Activated CD8-positive, alpha-beta T cell treated with anti-CD3 and anti-CD28 coated beads for 36 hours (primary cell): ENCODE measurements around the gene ACTRT2. TPM values are rescaled to one million over a fixed set of nuclear protein-coding genes. Genes with fewer than 3 reads are reported as not detected.

ENCODE experiments used
- ATAC-seq: fragments of 200-7000 bp; cut with Tn5 transposase; one replicate; pipeline ENCODE4 v1.10.0; 2021; ENCODE audit warnings: mild to moderate bottlenecking, moderate library complexity
- CTCF ChIA-PET: fragments of 350-600 bp; sonication (Branson Sonifier 250); formaldehyde crosslinking; loops from one replicate; lab custom pipeline; 2021; ENCODE audit warnings: antibody characterized with exemption; lab: Charles Lee
- POLR2A ChIA-PET: fragments of 350-600 bp; sonication (Branson Sonifier 250); formaldehyde crosslinking; loops from one replicate; lab custom pipeline; 2021; ENCODE audit warnings: antibody characterized with exemption; lab: Charles Lee
- DNase-seq: peaks from one replicate; pipeline ENCODE4 v3.0.0-alpha.2; 2020
- H3K27ac Mint-ChIP-seq: one replicate; pipeline ENCODE4 v1.8.0; 2021; ENCODE audit warnings: mild to moderate bottlenecking, mixed read lengths
- H3K27me3 Mint-ChIP-seq: one replicate; pipeline ENCODE4 v1.8.0; 2021; ENCODE audit warnings: mixed read lengths
- H3K36me3 Mint-ChIP-seq: one replicate; pipeline ENCODE4 v1.8.0; 2021; ENCODE audit warnings: low read depth, mixed read lengths
- H3K4me1 Mint-ChIP-seq: one replicate; pipeline ENCODE4 v1.8.0; 2021; ENCODE audit warnings: low read depth, mixed read lengths
- H3K4me3 Mint-ChIP-seq: one replicate; pipeline ENCODE4 v1.8.0; 2021; ENCODE audit warnings: mild to moderate bottlenecking, moderate library complexity, mixed read lengths
- H3K9me3 Mint-ChIP-seq: one replicate; pipeline ENCODE4 v1.8.0; 2021; ENCODE audit warnings: mixed read lengths
- CTCF ChIP-seq: fragments of 200-600 bp; IDR thresholded peaks from one replicate; pipeline ENCODE4 v1.8.0; 2022; ENCODE audit warnings: antibody characterized with exemption, mild to moderate bottlenecking
- intact Hi-C: fragments of 100-400 bp; cut with micrococcal nuclease; formaldehyde crosslinking; loops from one replicate; pipeline ENCODE4 v1.10.0; 2022
- total RNA-seq, 2 experiments: library from RNA; stranded (reverse); gene quantifications; one replicate each; pipeline ENCODE4 v1.2.3, GENCODE V29; 2021

Gene ACTRT2
- total RNA-seq, 2 experiments from 2014 or later: not detected

- no peak for TF ChIP-seq CTCF
- H3K4me3 Mint-ChIP-seq: no peak overlapping the region
- H3K36me3 Mint-ChIP-seq: no peaks in the 10 kb centered on the region
- intact Hi-C loops: loop anchor here (10.0 kb wide), 1 partner anchor 407 kb away; no protein-coding TSS in a partner anchor
- DNase-seq: no peak
- H3K27ac Mint-ChIP-seq: no peak overlapping the region
- ChIA-PET CTCF (no interaction called here), POLR2A (no interaction called here)
- no peak for ATAC-seq
- H3K4me1 Mint-ChIP-seq: peaks cover 2% of the 10 kb centered on the region
- no peaks in the 10 kb centered on the region for H3K9me3 Mint-ChIP-seq
- H3K27me3 Mint-ChIP-seq: peaks cover 3% of the 10 kb centered on the region
Observed at GRCh38 chr1:3017440-3018050, 3.7 kb upstream of the ACTRT2 start.

GRCh38 chr1:3018051-3018471 lies 3.2 kb upstream of the ACTRT2 start:
- Mint-ChIP-seq H3K9me3 (no peaks in the 10 kb centered on the region), H3K36me3 (no peaks in the 10 kb centered on the region), H3K4me3 (no peak overlapping the region), H3K4me1 (peaks cover 2% of the 10 kb centered on the region), H3K27ac (no peak overlapping the region), H3K27me3 (peaks cover 3% of the 10 kb centered on the region)
- intact Hi-C loops: loop anchor here (10.0 kb wide), 1 partner anchor 407 kb away; no protein-coding TSS in a partner anchor
- no peak for TF ChIP-seq CTCF
- ATAC-seq (no peak), DNase-seq (no peak)
- ChIA-PET CTCF (no interaction called here), POLR2A (no interaction called here)

GRCh38 chr1:3018576-3018975 lies 2.7 kb upstream of the ACTRT2 start:
- ChIA-PET CTCF (no interaction called here), POLR2A (no interaction called here)
- Mint-ChIP-seq H3K4me1 (no peaks in the 10 kb centered on the region), H3K9me3 (no peaks in the 10 kb centered on the region), H3K27me3 (no peaks in the 10 kb centered on the region), H3K4me3 (no peak overlapping the region), H3K36me3 (no peaks in the 10 kb centered on the region), H3K27ac (no peak overlapping the region)
- intact Hi-C loops: loop anchor here (10.0 kb wide), 1 partner anchor 406 kb away; no protein-coding TSS in a partner anchor
- TF ChIP-seq CTCF: no peak
- ATAC-seq (no peak), DNase-seq (no peak)

GRCh38 chr1:3019007-3019515 lies 2.2 kb upstream of the ACTRT2 start:
- Mint-ChIP-seq H3K4me3 (no peak overlapping the region), H3K9me3 (no peaks in the 10 kb centered on the region), H3K36me3 (no peaks in the 10 kb centered on the region), H3K27ac (no peak overlapping the region), H3K4me1 (no peaks in the 10 kb centered on the region), H3K27me3 (no peaks in the 10 kb centered on the region)
- ChIA-PET POLR2A (no interaction called here), CTCF (no interaction called here)
- no peak for DNase-seq
- TF ChIP-seq CTCF: no peak
- no peak for ATAC-seq
- intact Hi-C loops: loop anchor here (10.0 kb wide), 1 partner anchor 406 kb away; no protein-coding TSS in a partner anchor

- Mint-ChIP-seq H3K27ac (no peak overlapping the region), H3K27me3 (no peaks in the 10 kb centered on the region), H3K4me3 (no peak overlapping the region), H3K36me3 (no peaks in the 10 kb centered on the region), H3K4me1 (no peaks in the 10 kb centered on the region), H3K9me3 (no peaks in the 10 kb centered on the region)
- ChIA-PET CTCF (no interaction called here), POLR2A (no interaction called here)
- intact Hi-C loops: loop anchor here (10.0 kb wide), 1 partner anchor 405 kb away; no protein-coding TSS in a partner anchor
- DNase-seq: no peak
- no peak for ATAC-seq
- TF ChIP-seq CTCF: no peak
Observed at GRCh38 chr1:3019516-3020051, 1.7 kb upstream of the ACTRT2 start.
